HG03439 (cell line): ENCODE results near the gene FASTK.
"Not testable (repeated sequence)": the region's sequence is repeated elsewhere in the genome, so short reads cannot be mapped to it uniquely, and the experiment has no call there.

Experiments used
- ATAC-seq: cut with Tn5 transposase; IDR thresholded peaks from one replicate; pipeline ENCODE4 v1.9.1; 2021; ENCODE audit warnings: mild to moderate bottlenecking, moderate library complexity; ENCODE audit not compliant: unreplicated experiment

Gene FASTK

DNA sequence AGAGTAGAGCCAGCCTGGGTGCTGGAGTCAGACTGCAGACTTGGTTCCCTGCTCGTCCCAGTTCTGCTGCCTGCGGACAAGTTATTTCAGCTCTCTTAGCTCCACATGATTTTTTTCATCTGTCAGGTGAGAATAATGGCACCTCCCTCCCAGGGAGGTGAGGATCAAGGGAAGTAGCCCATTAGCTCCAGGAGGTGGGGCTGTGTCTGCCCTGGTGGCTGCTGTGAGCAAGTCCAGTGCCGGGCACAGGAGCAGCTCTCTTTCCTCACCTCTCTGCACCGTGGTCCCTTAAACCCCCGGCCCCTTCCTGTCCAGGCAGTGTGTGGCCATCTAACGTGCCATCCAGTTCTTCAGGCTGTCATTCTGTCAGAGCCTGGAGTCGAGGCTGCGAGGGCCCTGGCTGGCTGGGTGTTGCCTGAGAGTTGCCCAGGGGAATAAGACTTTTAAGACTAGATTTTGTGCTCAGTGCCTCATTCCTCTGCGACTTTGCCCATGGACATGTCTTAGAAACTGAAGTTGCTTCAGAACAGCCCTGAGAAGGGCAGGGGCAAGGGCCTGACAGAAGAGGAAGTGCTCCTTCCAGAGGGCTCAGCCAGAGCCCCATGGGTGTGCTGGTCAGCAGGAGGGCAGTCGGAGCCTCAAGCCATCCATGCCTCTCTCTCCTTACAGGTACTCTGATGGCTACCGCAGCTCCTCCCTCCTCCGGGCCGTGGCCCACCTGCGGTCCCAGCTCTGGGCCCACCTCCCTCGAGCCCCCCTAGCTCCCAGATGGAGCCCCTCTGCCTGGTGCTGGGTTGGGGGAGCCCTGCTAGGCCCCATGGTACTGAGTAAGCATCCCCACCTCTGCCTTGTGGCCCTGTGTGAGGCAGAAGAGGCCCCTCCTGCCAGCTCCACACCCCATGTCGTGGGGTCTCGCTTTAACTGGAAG lies 47.4 kb downstream of the FASTK start:
- no peak for ATAC-seq

GRCh38 chr7:151031011-151031410 lies 49.6 kb downstream of the FASTK start:
- ATAC-seq: no peak

DNA sequence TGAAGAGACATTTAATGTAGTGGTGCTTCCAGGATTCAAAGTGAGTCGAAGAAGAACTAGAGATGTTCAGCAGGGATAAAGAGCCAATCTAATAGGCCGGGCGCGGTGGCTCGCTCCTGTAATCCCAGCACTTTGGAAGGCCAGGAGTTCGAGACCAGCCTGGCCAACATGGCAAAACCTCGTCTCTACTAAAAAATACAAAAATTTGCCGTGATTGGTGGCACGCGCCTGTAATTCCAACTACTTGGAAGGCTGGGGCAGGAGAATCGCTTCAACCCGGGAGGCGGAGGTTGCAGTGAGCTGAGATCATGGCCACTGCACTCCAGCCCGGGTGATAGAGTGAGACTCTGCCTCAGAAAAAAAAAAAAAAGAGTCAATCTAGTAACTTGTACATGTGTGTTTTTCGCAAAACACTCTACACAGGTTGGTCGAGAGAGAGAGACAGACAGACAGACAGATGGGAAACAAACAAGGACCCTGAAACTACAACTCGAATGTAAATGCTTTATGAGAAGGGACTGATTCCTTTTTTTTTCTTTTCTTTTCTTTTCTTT lies 51.6 kb downstream of the FASTK start:
- no peak for ATAC-seq

GRCh38 chr7:151028131-151028947 lies 52.3 kb downstream of the FASTK start, which contains the start of gene ABCB8:
Gene ABCB8 (plus strand): TSS chr7:151028450. CDS start chr7:151028516, 66 bp downstream.
- peak; percentile 95 for ATAC-seq

GRCh38 chr7:151027728-151028130 lies 52.9 kb downstream of the FASTK start:
- ATAC-seq: not testable (repeated sequence)

GRCh38 chr7:151026771-151027727 lies 53.6 kb downstream of the FASTK start:
- not testable (repeated sequence) for ATAC-seq
